Activated CD4-positive, alpha-beta memory T cell treated with anti-CD3 and anti-CD28 coated beads, Interleukin-2, amount 10 ng/mL, durations not matched to agents 7 days and 5 days (primary cell): ENCODE results near the gene BMS1. TPM values are rescaled to one million over a fixed set of nuclear protein-coding genes. Genes with fewer than 3 reads are reported as not detected.
A peak's percentile ranks its signal among the peaks of the same experiment; 100 is the strongest.
"Not testable (repeated sequence)": the region's sequence is repeated elsewhere in the genome, so short reads cannot be mapped to it uniquely, and the experiment has no call there.

ENCODE experiments used
- CTCF ChIA-PET: fragments of 350-600 bp; sonication (Branson Sonifier 250); formaldehyde crosslinking; loops from one replicate; lab custom pipeline; 2021; ENCODE audit warnings: antibody characterized with exemption, inconsistent platforms; lab: Charles Lee
- POLR2A ChIA-PET: fragments of 350-600 bp; sonication (Branson Sonifier 250); formaldehyde crosslinking; loops from one replicate; lab custom pipeline; 2021; ENCODE audit warnings: antibody characterized with exemption; lab: Charles Lee
- DNase-seq: peaks from one replicate; pipeline ENCODE4 v3.0.0-alpha.2; 2020
- H3K27ac Mint-ChIP-seq: one replicate; pipeline ENCODE4 v1.8.0; 2021; ENCODE audit warnings: mild to moderate bottlenecking, mixed read lengths
- H3K27me3 Mint-ChIP-seq: one replicate; pipeline ENCODE4 v1.8.0; 2021; ENCODE audit warnings: mixed read lengths
- H3K36me3 Mint-ChIP-seq: one replicate; pipeline ENCODE4 v1.8.0; 2021; ENCODE audit warnings: low read depth, mixed read lengths
- H3K4me1 Mint-ChIP-seq: one replicate; pipeline ENCODE4 v1.8.0; 2021; ENCODE audit warnings: mixed read lengths
- H3K4me3 Mint-ChIP-seq: one replicate; pipeline ENCODE4 v1.8.0; 2021; ENCODE audit warnings: mild to moderate bottlenecking, mixed read lengths
- H3K9me3 Mint-ChIP-seq: one replicate; pipeline ENCODE4 v1.8.0; 2021; ENCODE audit warnings: mixed read lengths
- total RNA-seq, 2 experiments: library from RNA; stranded (reverse); gene quantifications; one replicate each; pipeline ENCODE4 v1.2.3, GENCODE V29; 2021

Gene BMS1
- total RNA-seq, 2 experiments from 2014 or later, result 14.3 to 14.6 TPM

GRCh38 chr10:42847261-42847660, 64.7 kb downstream of the BMS1 start:
- H3K27me3 Mint-ChIP-seq, result peaks cover 12% of the 10 kb centered on the region
- POLR2A ChIA-PET, H3K4me3 Mint-ChIP-seq, H3K9me3 Mint-ChIP-seq, H3K27ac Mint-ChIP-seq, H3K36me3 Mint-ChIP-seq, DNase-seq, H3K4me1 Mint-ChIP-seq, CTCF ChIA-PET: not testable (repeated sequence)

GRCh38 chr10:42850931-42851330, 68.3 kb downstream of the BMS1 start:
- Mint-ChIP-seq H3K36me3 (no peaks in the 10 kb centered on the region), H3K27ac (no peak overlapping the region), H3K9me3 (no peaks in the 10 kb centered on the region), H3K27me3 (peaks cover 34% of the 10 kb centered on the region), H3K4me1 (no peaks in the 10 kb centered on the region), H3K4me3 (no peak overlapping the region)
- no peak for DNase-seq
- POLR2A ChIA-PET, result no interaction called here
- CTCF ChIA-PET, result no interaction called here

GRCh38 chr10:42859256-42859655, 76.7 kb downstream of the BMS1 start:
- no peak overlapping the region for H3K4me3 Mint-ChIP-seq
- no peaks in the 10 kb centered on the region for H3K4me1 Mint-ChIP-seq
- H3K27me3 Mint-ChIP-seq, result peaks cover 34% of the 10 kb centered on the region
- no peaks in the 10 kb centered on the region for H3K9me3 Mint-ChIP-seq
- ChIA-PET POLR2A (no interaction called here), CTCF (no interaction called here)
- H3K27ac Mint-ChIP-seq, result no peak overlapping the region
- DNase-seq, result no peak
- H3K36me3 Mint-ChIP-seq, result no peaks in the 10 kb centered on the region

- peaks cover 34% of the 10 kb centered on the region for H3K27me3 Mint-ChIP-seq
- not testable (repeated sequence) for H3K36me3 Mint-ChIP-seq
Observed at GRCh38 chr10:42860016-42860415, 77.4 kb downstream of the BMS1 start.

GRCh38 chr10:42862801-42863200, 80.2 kb downstream of the BMS1 start:
- H3K27ac Mint-ChIP-seq, POLR2A ChIA-PET, H3K36me3 Mint-ChIP-seq, H3K4me3 Mint-ChIP-seq, H3K4me1 Mint-ChIP-seq, DNase-seq, CTCF ChIA-PET, H3K9me3 Mint-ChIP-seq: not testable (repeated sequence)
- peaks cover 46% of the 10 kb centered on the region for H3K27me3 Mint-ChIP-seq

More at GRCh38 chr10:42860016-42860415, 77.4 kb downstream of the BMS1 start:
- POLR2A ChIA-PET, H3K4me1 Mint-ChIP-seq, H3K4me3 Mint-ChIP-seq, H3K9me3 Mint-ChIP-seq, H3K27ac Mint-ChIP-seq, DNase-seq: not testable (repeated sequence)
- CTCF ChIA-PET, result interaction anchor here (0.7 kb wide), 1 partner anchor 267 kb away, joined by 3 read pairs; no protein-coding TSS in a partner anchor

GRCh38 chr10:42864575-42864974, 82.0 kb downstream of the BMS1 start:
- H3K27me3 Mint-ChIP-seq, result peaks cover 44% of the 10 kb centered on the region
- H3K9me3 Mint-ChIP-seq, result no peaks in the 10 kb centered on the region
- no peak overlapping the region for H3K4me3 Mint-ChIP-seq
- no peak for DNase-seq
- H3K27ac Mint-ChIP-seq, result no peak overlapping the region
- no peaks in the 10 kb centered on the region for H3K36me3 Mint-ChIP-seq
- ChIA-PET POLR2A (no interaction called here), CTCF (no interaction called here)
- peaks cover 8% of the 10 kb centered on the region for H3K4me1 Mint-ChIP-seq

GRCh38 chr10:42865716-42866114, 83.1 kb downstream of the BMS1 start:
- Mint-ChIP-seq H3K27me3 (peaks cover 44% of the 10 kb centered on the region), H3K27ac (no peak overlapping the region), H3K36me3 (no peaks in the 10 kb centered on the region), H3K9me3 (no peaks in the 10 kb centered on the region), H3K4me1 (peaks cover 8% of the 10 kb centered on the region), H3K4me3 (no peak overlapping the region)
- no peak for DNase-seq
- POLR2A ChIA-PET, result no interaction called here
- CTCF ChIA-PET, result interaction anchor here (1.0 kb wide), 1 partner anchor 210 kb away, joined by 3 read pairs; no protein-coding TSS in a partner anchor

GRCh38 chr10:42866115-42866995, 83.8 kb downstream of the BMS1 start:
- Mint-ChIP-seq H3K4me3 (no peak overlapping the region), H3K9me3 (no peaks in the 10 kb centered on the region), H3K36me3 (no peaks in the 10 kb centered on the region), H3K4me1 (peaks cover 8% of the 10 kb centered on the region), H3K27ac (no peak overlapping the region), H3K27me3 (peaks cover 43% of the 10 kb centered on the region)
- CTCF ChIA-PET, result interaction anchor here (0.6 to 1.0 kb wide), 2 partner anchors 209 to 279 kb away, joined by 3 to 5 read pairs; no protein-coding TSS in a partner anchor
- DNase-seq, result peak; percentile 60
- POLR2A ChIA-PET, result no interaction called here

- peaks cover 36% of the 10 kb centered on the region for H3K27me3 Mint-ChIP-seq
Observed at GRCh38 chr10:42867571-42867970, 85.0 kb downstream of the BMS1 start.

GRCh38 chr10:42868530-42868929, 85.9 kb downstream of the BMS1 start:
- H3K36me3 Mint-ChIP-seq, result no peaks in the 10 kb centered on the region
- POLR2A ChIA-PET, result no interaction called here
- CTCF ChIA-PET, result no interaction called here

More at GRCh38 chr10:42867571-42867970, 85.0 kb downstream of the BMS1 start:
- Mint-ChIP-seq H3K4me3 (no peak overlapping the region), H3K36me3 (no peaks in the 10 kb centered on the region), H3K4me1 (peaks cover 8% of the 10 kb centered on the region), H3K9me3 (no peaks in the 10 kb centered on the region), H3K27ac (no peak overlapping the region)
- DNase-seq, result no peak
- ChIA-PET POLR2A (no interaction called here), CTCF (no interaction called here)

GRCh38 chr10:42869977-42870350, 87.4 kb downstream of the BMS1 start:
- CTCF ChIA-PET, result no interaction called here
- no peak for DNase-seq

More at GRCh38 chr10:42868530-42868929, 85.9 kb downstream of the BMS1 start:
- no peak for DNase-seq
- Mint-ChIP-seq H3K4me1 (peaks cover 8% of the 10 kb centered on the region), H3K4me3 (no peak overlapping the region), H3K27me3 (peaks cover 30% of the 10 kb centered on the region), H3K9me3 (no peaks in the 10 kb centered on the region), H3K27ac (no peak overlapping the region)

GRCh38 chr10:42871138-42871641, 88.6 kb downstream of the BMS1 start:
- DNase-seq, H3K27ac Mint-ChIP-seq, H3K4me3 Mint-ChIP-seq, H3K4me1 Mint-ChIP-seq, CTCF ChIA-PET, H3K36me3 Mint-ChIP-seq, POLR2A ChIA-PET, H3K9me3 Mint-ChIP-seq: not testable (repeated sequence)
- peaks cover 11% of the 10 kb centered on the region for H3K27me3 Mint-ChIP-seq

More at GRCh38 chr10:42869977-42870350, 87.4 kb downstream of the BMS1 start:
- Mint-ChIP-seq H3K36me3 (no peaks in the 10 kb centered on the region), H3K9me3 (no peaks in the 10 kb centered on the region), H3K27ac (no peak overlapping the region), H3K27me3 (peaks cover 18% of the 10 kb centered on the region), H3K4me3 (no peak overlapping the region), H3K4me1 (peaks cover 8% of the 10 kb centered on the region)
- POLR2A ChIA-PET, result no interaction called here

GRCh38 chr10:42871823-42872222, 89.2 kb downstream of the BMS1 start:
- CTCF ChIA-PET, result no interaction called here
- H3K27ac Mint-ChIP-seq, result no peak overlapping the region
- POLR2A ChIA-PET, result no interaction called here
- H3K36me3 Mint-ChIP-seq, result no peaks in the 10 kb centered on the region
- no peaks in the 10 kb centered on the region for H3K9me3 Mint-ChIP-seq
- H3K4me3 Mint-ChIP-seq, result no peak overlapping the region
- DNase-seq, result no peak
- peaks cover 4% of the 10 kb centered on the region for H3K4me1 Mint-ChIP-seq
- H3K27me3 Mint-ChIP-seq, result peaks cover 9% of the 10 kb centered on the region
